NOMO-1 treated with DMSO at 0.1 percent for 48 hours (cell line): ENCODE results near the gene FRMD3.
"Not testable (repeated sequence)": the region's sequence is repeated elsewhere in the genome, so short reads cannot be mapped to it uniquely, and the experiment has no call there.

Experiments used
- DNase-seq: peaks from one replicate; lab custom pipeline; 2025; ENCODE audit not compliant: unreplicated experiment; lab: John Stamatoyannopoulos, UW

Gene FRMD3

DNA sequence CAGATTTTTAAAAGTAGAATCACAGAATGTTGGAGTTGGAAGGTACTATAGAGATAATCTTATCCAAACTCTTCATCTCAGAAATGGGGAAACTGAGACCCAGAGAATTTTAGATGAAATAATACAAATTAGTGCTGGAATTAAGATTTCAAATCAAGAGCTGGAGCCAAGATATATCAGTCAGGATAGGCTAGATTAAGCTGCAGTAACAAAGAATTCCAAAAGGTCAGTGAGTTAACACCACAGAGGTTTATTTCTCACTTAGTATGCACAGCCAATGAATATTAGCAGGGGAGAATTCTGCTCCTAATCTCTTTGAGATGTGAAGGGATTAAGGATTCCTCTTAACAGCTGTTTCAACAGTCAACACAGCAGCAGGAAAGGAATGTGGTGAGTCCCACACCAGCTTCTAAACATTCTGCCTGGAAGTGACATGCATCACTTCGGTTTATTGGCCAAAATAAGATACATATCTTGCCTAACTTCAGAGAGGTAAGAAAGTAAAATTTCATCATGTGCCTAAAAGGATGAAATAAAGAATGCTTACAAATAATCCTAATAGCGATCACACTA is 136.8 kb downstream of the FRMD3 start:
- no peak for DNase-seq

DNA sequence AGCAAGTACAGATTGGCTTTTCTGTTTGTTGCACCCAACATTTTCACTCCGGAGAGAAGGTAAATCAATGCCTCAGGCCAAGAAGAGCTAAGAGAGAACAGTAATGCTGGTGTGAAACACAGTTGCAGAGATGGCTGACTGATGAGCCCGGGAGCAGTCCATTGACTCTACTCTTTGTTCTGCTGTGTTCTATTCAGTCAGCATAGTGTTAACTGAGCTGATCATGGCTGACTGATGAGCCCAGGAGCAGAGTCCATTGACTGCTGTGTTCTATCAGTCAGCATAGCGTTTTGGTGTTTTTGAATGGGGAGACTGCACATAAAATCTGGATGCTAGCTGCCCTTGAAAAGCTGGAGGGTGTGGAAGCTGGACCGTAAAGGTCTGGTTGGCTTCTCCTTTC is 141.4 kb downstream of the FRMD3 start:
- no peak for DNase-seq

DNA sequence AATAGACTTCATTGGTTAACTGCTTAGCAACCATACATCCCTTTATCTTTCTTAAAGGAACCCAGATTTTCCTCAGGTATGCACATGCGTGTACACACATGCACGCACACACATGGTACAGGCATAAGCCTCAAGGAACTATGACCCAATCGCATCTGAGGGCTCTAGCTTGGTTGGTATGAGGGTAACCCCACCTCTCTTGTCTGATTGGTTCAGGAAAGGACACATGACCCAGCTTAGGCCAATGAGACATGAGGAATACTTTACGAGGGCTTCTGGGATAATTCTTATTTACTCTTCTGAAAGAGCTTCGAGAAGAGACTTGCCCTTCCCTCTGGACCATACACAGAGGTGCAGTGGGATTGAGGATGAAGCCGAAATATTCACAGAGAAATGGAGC is 141.9 kb downstream of the FRMD3 start:
- DNase-seq, result no peak

DNA sequence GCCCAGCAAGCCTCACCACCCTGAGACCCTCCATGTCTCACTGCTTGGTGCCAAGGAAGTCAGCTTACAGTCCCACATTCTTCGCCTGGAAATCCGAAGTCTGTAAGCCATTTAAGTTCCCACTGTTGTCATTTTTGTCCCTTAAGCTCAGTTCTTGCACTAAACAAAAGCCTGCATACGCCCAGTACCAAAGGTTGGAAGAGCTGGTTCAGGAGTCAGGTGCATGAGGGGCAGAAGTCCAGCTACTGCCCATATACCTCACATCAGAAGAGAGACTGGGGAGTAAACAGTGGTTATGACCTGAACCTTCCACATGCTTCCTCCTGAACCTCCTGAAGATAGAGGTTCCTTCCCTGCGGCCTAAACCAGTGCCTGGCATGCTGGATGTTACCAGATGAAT is 146.0 kb downstream of the FRMD3 start:
- no peak for DNase-seq

DNA sequence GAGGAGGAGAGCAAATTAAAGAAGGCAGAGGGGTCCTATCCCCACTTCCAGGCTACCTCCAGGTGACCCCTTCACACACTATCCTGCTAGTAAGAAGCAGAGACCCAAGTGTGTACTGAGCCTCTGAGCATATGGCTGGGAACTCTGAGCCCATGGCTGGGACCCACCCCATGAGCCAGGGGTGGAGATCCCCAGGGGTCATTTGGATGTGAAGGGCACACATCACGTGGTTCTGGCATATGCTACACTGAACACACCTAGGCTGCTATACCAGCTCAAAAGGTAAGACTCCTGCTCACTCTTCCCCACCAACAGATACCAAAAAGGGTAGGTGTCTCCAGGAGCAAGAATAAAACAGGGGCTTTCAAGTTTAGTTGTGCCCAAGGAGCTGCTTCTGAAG is 149.9 kb downstream of the FRMD3 start:
- DNase-seq, result no peak

DNA sequence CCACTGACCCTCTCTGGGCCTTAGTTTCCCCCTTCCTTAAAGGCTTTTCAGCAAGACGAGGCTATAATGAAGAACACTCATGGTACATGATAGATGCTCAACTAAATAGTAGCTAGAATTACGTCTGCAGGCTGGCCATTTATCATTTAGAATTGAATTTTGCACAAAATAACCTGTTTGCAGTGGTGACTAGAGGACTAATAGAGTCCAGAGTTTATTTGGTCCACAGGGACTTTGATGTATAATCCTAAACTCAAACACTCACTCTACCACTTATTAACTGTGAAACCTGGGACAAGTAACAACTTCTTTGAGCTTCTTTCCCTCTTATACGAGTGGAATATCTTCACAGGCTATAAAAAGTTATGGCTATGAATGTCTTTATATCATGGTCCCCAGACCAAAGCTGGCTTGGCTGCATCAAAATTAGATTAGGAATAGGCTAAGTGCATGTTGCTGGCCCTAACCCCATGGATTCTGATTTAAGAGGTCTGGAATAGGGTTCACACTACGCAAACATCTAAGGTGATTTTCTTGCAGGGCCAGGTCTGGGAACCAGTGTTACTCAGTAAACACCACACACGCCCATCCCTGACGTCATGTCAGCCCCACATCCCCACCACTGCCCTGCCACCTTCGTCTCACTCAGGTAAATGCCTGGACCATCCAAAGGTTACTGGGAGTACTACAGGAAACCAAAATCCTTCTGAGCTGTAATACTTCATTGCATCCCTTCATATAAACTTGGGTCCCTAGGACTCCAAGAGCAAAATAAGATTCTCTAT is 150.6 kb downstream of the FRMD3 start:
- DNase-seq, result no peak

DNA sequence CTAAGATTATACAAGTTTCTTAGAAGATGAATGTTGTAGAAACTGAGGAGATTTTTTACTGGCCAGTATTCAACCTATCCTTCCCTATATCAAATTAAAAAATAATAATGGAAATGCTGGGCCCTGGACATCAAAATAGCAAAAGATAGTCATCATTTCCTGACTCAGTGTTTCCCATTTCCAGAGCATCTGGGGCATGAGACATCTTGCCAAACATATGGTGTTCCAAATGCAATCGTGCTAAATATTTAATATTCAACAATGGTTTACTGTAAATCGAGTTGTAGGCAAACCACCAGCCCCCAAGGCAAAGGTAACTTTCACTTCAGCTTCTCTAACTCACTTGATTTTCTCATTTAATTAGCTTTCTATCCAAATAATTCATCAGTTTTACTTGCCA is 152.9 kb downstream of the FRMD3 start:
- DNase-seq, result no peak

DNA sequence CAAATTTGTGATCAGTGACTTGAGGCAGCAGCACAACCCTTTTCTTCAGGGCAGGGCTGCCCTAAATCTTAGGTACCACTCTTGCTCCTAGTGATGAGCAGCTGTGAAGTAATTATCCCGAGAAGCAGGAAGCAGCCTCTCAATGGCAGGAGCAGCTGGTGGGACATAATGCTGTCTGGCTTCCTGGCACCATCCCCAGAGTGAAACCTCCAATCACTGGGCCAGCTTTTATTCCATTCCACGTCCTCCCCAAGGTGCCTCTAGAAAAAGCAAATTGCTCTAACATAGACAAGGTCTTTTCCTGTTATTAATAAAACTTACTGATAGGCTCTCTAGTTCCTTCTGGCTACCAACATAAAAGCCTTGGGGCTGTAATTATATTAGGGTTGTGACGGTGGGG is 154.0 kb downstream of the FRMD3 start:
- no peak for DNase-seq

DNA sequence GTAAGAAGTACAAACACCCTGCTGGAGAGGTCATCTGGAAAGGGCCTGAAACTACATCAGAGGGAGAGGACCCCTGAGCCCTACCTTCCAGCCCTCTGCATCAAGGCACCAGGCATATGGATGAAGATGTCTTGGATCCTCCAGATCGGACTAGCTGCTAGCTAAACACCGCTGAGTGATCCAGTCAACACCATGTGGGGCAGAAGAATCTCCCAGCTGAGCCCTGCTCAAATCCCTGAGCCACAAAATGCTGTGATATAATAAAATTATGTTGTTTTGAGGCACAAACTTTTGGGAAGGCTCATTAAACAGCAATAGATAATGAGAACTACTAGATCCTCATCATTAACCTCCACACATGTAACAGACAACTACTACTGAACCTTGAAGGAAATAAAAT is 155.2 kb downstream of the FRMD3 start:
- DNase-seq, result no peak

DNA sequence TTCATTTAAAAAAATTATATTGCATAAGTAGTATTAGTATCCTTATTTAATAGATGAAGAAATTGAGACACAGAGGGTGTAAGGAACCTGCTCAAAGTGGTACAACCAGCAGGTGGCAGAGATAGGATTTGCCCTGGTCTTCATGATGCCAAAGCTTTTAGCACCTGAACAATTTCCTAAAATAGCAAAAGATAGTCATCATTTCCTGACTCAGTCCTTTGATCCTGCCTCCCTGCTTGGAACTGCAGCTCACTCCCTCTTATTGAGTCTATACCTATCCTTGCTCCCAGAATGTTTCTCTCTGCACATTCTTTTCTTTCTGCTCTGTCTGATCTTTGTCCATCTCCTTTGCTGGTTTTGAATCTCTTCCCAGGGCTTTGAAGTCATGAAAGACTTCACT is 155.8 kb downstream of the FRMD3 start:
- no peak for DNase-seq

DNA sequence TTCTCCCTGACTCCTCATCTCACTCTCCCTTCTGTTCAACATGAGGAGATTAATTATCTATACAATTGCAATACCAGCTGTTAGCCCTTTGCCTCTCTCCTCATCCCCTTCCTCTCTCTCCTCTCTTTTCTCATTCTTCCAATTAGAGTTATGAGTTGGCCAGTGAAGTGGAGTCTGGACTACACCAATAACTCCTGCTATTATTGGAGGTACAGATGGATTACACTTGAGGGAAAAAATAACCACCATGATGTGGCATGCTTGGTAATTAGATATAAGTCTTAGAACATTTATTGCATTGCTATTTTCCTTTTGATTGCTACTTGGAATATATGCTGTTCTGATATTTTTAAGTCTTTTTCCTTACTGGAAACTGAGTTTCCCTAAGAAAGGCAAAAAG is 159.2 kb downstream of the FRMD3 start:
- DNase-seq, result no peak

DNA sequence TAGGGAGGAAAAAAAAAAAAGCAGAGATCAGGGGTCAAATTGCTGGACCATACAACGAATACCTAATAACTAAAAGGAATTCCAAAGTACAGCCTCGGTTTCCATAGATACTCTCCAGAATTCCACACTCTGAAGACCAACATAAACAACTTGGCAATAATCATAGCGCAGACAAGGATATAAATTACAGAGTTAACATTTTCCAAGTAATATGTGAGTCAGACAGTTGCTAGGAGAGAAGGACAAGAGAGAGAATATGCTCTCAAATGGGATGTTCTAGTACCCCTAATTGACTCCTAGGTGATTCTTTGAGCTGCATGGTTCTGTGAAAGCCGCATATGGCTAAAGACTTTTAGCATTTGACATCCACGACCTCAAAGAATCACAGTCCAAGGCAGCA is 165.2 kb downstream of the FRMD3 start:
- DNase-seq, result no peak

DNA sequence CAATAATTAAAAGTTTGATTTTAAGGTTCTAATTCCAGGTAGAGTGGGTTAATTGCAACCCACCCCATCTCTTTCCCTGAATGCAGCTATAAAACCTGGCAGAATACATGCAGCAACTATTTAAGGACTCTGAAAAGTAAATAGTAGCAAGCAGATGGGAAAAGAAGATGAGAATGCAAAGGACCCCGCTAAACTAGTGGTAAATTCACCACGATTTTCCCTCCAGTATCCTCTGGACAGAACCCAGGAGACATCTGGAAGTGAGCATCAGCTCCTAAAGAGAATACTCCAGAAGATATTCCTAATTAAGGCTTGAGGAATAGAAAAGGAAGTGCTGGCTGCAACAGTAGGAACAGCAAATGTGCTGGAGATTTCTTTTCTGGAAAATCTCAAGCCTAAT is 170.9 kb downstream of the FRMD3 start:
- no peak for DNase-seq

DNA sequence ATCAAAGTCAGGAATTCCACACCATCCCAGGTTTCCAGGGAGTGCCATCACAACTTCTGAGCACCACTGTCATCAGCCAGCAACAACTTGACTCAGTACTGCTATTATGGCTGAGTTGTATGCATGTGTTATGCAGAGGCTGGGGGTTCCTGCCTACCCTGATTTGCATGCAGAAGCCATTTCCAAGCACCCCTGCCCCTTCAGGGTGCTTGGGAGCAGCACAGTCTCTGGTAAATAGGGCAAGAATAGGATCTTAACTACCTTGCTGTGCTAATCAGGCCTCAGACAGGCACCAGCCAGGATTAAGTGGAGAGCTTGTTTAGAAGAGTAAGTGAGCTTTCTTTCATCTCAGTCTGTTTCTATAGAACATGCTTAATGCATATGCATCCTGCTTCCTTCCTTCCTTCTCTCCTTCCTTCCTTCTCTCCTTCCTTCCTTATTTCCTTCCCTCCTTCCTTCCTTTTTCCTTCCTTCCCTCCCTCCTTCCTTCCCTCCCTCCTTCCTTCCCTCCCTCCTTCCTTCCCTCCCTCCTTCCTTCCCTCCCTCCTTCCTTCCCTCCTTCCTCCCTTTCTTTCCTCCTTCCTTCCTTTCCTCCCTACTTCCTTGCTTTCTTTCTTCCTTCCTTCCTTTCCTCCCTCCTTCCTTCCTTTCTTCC is 175.7 kb downstream of the FRMD3 start:
- no peak for DNase-seq

DNA sequence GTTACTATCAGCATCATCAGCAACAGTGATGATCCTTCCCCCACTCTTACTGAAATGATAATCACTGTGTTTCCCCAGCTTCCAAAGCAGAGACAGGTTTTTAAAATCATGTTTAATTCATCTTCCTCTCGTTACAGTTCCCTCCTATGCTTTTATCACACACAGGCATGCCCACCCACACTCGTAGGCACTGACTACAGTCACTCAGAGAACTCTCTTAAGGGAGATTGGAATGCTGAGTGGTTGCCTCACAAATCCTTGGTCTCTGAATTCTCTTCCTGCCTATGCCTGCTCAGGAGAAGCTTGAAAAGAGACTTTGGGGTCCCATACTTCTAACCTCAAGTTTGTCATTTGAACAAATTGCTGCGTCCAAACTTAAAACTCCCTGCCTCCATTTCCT is 179.2 kb downstream of the FRMD3 start:
- DNase-seq, result no peak

DNA sequence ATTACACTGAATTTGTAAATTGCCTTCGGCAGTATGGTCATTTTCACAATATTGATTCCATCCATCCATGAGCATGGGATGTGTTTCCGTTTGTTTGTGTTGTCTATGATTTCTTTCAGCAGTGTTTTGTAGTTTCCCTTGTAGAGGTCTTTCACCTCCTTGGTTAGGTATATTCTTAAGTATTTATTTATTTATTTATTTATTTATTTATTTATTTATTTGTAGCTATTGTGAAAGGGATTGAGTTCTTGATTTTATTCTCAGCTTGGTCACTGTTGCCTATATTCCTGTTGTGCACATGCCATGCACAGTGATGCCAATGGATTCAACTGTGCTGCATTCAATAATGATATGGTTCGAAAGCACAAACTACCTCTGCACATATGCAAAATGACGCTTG is 179.7 kb downstream of the FRMD3 start:
- not testable (repeated sequence) for DNase-seq

DNA sequence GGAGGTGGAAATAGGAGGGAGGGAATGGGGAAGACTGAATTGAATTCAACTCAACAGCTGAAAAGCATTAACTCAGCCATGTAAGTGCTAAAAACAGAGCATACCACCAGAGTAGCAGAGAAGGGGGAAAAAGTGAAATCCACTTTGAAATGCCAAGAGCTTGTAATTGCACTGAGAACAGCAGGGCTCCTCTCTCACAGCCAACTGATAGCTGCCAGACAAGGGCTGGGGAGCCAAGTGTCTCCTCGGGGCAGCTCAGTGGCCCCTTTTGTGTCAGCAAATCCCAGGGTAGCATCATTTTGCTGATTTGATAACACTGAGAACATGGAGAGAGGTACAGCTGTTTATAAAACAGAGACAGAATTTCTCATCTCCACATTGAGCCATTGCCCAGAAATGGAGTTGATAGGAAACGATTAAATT is 182.5 kb downstream of the FRMD3 start:
- no peak for DNase-seq

DNA sequence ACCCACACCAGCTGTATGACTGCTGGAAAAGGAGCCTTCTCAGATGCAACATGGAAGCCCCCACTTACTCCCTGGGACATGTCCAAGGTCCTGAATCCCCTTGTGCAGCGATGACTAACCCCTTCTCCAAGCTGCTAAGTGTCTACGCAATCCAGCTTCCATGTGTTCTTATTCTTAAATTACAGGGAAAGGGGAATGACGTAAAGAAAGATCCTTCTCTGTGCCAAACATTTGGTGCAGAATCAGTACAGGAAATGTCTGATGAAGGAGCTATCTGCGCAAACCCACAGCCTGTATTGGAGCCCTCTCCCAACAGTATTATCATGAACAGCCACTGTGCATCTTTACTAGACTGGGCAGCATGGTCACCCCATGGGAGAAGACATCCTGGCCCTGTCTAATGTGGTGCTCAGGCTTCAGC is 183.2 kb downstream of the FRMD3 start:
- no peak for DNase-seq

DNA sequence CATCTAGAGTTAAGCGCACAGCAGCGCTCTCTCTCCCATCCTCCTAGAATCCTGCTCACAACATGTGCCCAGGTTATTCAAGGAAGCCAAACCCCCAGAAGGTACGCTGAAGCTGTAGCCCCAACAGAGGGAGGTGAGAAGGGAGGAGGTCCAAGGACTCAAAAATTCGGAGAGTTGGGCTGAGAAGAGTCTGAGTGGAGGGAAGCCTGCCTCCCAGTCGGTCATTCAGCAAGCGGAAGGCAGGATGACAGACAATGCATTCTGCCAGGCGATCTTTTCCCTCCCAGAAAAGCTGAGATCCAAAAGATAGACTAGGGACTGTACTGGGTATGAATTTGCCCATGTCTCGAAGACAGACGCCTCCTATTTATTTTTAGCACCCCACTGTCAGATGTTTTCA is 189.2 kb downstream of the FRMD3 start:
- DNase-seq, result no peak

DNA sequence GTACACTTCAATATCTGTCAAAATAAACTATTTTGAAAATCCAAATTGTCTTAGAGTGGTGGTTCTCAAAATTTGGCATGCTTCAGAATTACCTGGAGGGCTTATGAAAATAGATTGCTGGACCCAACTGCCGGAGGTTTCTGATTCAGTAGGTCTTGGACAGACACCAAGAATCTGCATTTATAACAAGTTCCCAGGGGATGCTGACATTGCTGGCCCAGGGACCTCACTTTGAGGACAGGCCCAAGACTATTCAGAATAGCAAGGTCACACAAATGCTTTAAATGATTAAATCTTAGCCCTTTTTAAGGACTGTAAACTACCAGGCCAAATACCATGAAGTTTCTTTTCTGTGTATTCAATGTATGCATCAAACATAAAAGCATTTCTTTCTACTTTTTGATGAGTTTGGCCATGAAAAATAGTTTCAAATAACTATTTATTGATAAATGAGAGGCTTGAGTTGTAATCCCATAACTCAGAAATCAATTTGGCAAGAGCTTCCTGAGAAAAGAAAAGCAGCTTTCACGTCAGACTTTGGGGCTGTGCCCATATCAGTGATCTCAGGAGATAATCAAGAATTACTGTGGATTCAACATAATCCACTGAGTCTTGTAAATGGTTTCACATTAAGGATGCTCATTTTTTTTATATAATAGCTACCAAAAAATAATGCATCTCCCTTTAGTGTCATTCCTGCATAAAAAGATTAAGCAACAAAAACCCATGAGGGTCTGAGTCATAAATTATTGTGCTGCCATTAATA is 191.4 kb downstream of the FRMD3 start:
- DNase-seq, result no peak

DNA sequence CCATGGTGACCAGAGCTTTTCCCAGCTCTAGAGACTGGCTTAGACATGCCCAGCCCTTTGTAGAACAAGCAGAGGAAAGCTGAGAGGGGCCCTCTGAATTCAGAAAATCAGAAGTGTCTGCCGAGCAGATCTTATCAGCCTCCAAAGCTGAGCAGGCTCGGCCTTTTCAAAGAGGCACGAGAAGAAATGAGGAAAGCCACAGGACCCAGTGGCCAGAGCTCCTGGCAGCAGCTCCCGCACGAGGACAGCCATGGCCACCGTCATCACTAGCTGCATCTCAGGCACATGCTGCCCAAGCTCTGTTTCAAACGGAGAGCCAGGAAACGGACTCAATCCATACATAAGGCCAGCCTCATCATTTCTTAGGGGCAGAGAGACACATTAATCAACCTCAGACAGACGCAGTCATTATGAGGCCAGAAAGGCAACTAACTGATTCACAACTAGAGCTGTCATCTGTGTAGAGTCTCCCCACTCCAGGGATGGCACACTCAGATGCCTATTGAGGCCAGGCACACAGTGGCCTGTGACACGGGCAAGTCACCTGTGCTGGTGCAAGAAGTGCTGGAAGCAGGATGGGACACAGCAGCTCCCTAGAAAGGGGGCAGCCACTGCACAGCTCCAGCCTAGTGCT is 194.7 kb downstream of the FRMD3 start:
- no peak for DNase-seq
